HG03066 (cell line): ENCODE measurements around the gene DOCK2.
"Not testable (repeated sequence)": the region's sequence is repeated elsewhere in the genome, so short reads cannot be mapped to it uniquely, and the experiment has no call there.

Experiments used
- ATAC-seq: cut with Tn5 transposase; IDR thresholded peaks from one replicate; pipeline ENCODE4 v1.9.1; 2021; ENCODE audit warnings: low read depth; ENCODE audit not compliant: unreplicated experiment

Gene DOCK2

DNA sequence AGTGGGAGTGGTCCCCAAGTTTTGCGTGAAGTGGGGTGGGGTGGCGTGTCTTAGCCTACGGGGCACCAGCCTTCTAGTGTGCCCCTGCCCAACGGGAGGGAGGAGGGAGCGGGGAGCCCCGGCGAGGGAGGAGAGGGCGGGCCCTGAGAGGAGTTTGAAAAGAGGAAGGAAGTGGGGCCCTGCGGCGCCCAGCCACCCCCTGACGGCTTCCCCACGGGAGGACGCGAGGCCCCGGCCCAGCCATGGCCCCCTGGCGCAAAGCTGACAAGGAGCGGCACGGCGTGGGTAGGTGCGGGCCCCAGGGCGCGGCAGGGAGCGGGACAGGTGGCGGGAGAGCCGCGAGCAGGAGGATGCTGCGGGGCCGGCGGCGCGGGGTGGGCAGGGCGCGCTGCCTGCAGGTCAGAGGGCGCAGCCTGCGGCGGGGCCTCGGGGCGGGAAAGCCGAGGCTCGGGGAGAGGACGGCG is at the start of gene DOCK2:
Gene DOCK2, plus strand, starts transcription at position 191 of the 464 bp plus-strand sequence. Its CDS starts 52 bp downstream, at position 243.
- ATAC-seq: peak; percentile 94

DNA sequence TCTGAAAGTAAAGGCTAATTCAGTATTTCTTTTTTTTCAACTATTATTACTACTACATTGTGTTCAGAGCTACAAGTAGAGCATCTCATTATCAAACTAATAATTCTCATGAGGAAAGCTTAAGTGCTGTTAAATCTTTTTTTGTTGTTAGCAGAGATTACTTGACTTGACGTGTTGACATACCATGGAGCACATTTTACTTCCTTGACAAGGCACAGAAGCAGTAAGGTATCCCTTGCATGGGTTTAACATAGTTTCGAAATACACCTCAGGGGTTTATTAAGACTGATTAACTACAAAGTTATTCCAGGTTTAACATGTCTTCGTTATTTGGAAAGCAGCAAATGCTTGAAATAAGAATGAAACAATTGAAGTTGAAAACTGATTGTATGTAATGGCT is 46.5 kb upstream of the DOCK2 start:
- no peak for ATAC-seq

DNA sequence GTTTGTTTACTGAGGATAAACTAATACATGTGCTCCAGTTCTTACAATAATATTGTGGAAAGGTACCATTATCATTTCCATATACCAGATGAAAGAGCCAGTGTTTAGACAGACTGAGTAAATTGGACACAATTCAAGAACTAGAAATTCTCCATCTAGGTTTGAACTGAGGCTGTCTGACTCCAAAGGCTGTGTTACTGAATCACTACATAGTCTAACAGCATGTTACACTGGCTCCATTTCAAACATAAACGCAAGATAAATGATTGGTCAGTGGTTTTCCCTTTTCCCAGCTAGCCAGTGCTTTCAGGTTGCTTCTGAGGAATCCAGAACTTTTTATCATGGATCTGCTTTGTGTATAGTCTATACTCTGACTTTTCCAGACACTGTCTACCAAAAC is 45.4 kb upstream of the DOCK2 start:
- ATAC-seq: no peak

GRCh38 chr5:169592937-169593650 is 44.0 kb upstream of the DOCK2 start:
- ATAC-seq: no peak

DNA sequence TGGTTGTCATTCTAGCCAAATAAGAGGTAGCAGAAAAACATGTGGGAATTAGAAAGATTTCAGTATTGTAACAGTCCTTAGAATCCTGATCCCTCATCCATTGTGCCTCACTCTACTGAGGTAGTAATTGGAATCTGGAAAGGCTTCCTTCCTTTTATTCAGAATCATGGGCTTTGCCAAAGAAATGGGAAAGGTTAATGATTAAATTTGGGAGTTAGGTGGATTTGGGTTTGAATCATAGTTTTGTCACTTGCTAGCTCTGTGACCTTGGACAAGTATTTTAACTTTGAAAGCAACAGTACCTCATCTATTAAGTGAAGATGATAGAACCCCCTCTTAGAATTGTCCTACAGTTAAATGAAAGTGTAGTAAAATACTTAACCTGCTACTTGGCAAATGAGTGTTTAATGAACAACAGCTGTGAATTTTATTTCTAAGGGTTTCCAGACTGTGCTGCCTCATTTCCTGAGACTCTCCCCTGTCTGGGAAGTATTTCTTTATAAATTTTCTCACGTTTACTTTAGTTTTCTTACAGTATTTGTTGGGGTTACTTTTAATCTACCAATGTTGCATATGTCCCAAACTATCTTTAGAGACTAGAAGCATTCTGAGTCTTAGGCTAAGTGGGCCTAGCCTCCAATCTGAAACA is 41.8 kb upstream of the DOCK2 start:
- ATAC-seq: no peak

- ATAC-seq: no peak
Measured at GRCh38 chr5:169599451-169599850, 37.6 kb upstream of the DOCK2 start.

GRCh38 chr5:169602535-169602934 is 34.5 kb upstream of the DOCK2 start:
- no peak for ATAC-seq

- ATAC-seq: no peak
Measured at GRCh38 chr5:169606279-169606678, 30.8 kb upstream of the DOCK2 start.

DNA sequence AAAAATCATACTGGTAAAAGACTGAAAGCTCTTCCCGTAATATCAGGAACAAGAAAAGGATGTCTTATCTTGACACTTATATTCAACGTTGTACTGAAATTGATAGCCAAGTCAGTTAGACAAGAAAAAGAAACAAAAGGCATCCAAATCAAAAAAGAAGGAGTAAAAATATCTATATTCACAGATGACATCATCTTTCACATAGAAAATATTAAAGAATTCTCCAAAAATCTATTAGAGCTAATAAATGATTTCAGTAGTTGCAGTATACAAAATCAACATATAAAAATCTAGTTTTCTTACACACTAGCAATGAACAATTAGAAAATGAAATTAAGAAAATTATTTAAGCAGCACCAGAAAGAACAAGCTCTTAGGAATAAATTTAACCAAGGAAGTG is 29.2 kb upstream of the DOCK2 start:
- no peak for ATAC-seq

- no peak for ATAC-seq
Measured at GRCh38 chr5:169609716-169610115, 27.4 kb upstream of the DOCK2 start.

DNA sequence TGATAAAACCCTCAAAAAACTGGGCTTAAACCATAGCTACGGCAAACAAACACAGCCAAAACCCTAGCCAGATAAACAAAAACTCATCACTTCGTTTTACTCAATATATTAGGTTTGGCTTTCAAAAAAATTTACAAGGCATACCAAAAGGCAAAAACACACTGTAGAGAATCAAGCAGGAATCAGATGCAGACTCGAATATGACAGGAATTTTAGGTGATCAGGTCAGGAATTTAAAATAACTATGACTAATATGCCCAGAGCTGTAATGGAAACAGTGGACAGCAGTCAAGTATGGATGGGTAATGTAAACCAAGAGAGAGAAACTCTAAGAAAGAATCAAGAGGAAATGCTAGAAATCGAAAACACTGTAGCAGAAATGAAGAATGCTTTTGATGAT is 26.5 kb upstream of the DOCK2 start:
- no peak for ATAC-seq

- no peak for ATAC-seq
Measured at GRCh38 chr5:169615561-169615960, 21.5 kb upstream of the DOCK2 start.

DNA sequence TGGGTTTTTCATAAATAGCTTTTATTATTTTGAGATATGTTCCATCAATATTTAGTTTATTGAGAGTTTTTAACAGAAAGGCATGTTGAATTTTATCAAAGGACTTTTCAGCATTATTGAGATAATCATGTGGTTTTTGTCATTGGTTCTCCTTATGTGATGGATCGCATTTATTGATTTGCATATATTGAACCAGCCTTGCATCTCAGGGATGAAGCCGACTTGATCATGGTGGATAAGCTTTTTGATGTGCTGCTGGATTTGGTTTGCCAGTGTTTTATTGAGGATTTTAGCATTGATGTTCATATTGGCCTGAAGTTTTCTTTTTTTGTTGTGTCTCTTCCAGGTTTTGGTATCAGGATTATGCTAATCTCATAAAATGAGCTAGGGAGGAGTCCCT is 12.8 kb upstream of the DOCK2 start:
- ATAC-seq: not testable (repeated sequence)

DNA sequence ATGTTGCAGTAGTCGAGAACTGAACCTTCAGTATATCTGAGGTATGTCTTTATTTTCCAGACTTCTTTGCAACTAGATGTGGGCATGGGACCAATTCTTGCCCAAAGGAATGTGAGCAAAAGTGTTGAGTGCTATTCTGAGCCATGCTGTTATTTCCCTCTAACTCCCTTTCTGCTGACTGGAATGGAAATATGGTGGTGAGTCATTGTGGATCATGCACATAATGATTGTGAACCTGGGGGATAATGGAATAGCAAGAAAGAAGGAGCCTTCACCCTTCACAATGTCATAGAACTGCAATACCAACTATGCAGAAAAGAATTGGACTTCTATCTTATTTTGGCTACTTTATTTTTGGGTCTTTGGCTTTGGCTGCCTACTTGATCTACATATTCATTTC is 10.3 kb upstream of the DOCK2 start:
- ATAC-seq: no peak

DNA sequence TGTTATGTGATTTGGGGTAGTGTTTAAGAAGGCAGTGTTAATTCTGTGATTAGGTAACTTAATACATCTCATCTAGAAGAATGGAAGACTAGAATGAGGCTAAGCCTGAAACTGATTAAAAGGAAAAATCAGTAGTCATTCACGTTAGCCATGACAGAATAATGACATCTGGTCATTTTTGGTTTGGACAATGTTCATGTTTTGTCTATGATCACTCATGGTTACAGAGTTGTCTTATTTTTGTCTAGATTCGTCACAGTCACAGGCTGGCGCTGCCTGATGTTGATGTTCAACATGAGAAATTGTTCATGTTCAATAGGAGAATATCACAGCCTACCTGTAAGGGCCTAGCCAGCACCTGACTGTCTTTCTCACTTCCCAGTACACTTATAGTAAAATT is 9.5 kb upstream of the DOCK2 start:
- ATAC-seq: no peak

GRCh38 chr5:169628892-169629291 is 8.2 kb upstream of the DOCK2 start:
- ATAC-seq: no peak

- no peak for ATAC-seq
Measured at GRCh38 chr5:169629847-169630548, 7.1 kb upstream of the DOCK2 start.

- ATAC-seq: no peak
Measured at GRCh38 chr5:169631360-169631759, 5.7 kb upstream of the DOCK2 start.

DNA sequence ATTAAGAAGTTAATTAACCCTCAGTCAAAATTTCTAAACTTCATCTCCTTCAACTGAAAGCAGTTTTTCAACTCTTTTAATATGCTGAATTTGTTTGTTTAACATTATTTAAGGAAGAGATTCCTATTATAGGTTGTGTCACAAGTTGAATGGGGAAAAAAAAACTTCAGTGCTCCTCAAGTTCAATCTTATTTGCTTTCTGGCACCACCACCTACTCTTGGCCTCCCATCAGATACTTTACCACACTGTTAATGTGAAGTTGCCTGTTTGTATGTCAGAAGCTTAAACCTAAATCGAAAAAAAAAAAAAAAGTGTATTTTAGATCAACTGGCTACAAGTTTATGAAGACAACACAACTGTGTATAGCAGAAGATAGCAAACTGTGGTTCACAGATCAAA is 4.1 kb upstream of the DOCK2 start:
- ATAC-seq: no peak

GRCh38 chr5:169634606-169635005 is 2.5 kb upstream of the DOCK2 start:
- no peak for ATAC-seq

- ATAC-seq: no peak
Measured at GRCh38 chr5:169635936-169636335, 1.1 kb upstream of the DOCK2 start.
